ENCODE results near the gene MGAM2.

MGAM2 gene

GRCh38 chr7:142120524-142120923, 9.0 kb downstream of the MGAM2 start:
- no peak for DNase-seq (ENCODE audit: low read depth in 2 of 2, low spot score in 1 of 2)

- no peak for DNase-seq (ENCODE audit: low read depth in 2 of 2, low spot score in 1 of 2)
Measured at GRCh38 chr7:142123184-142123583, 11.7 kb downstream of the MGAM2 start.

GRCh38 chr7:142125256-142125955, 13.9 kb downstream of the MGAM2 start:
- DNase-seq (ENCODE audit: low read depth in 2 of 2, low spot score in 1 of 2) = no peak

- no peak for DNase-seq (ENCODE audit: low read depth in 2 of 2, low spot score in 1 of 2)
Measured at GRCh38 chr7:142130267-142130666, 18.7 kb downstream of the MGAM2 start.

GRCh38 chr7:142131439-142132185, 20.1 kb downstream of the MGAM2 start:
- DNase-seq (ENCODE audit: low read depth in 2 of 2, low spot score in 1 of 2) = no peak

GRCh38 chr7:142133731-142134148, 22.2 kb downstream of the MGAM2 start:
- no peak for DNase-seq (ENCODE audit: low read depth in 2 of 2, low spot score in 1 of 2)

- no peak for DNase-seq (ENCODE audit: low read depth in 2 of 2, low spot score in 1 of 2)
Measured at GRCh38 chr7:142134909-142135308, 23.4 kb downstream of the MGAM2 start.

GRCh38 chr7:142138996-142139395, 27.5 kb downstream of the MGAM2 start:
- DNase-seq (ENCODE audit: low read depth in 2 of 2, low spot score in 1 of 2) = no peak

- no peak for DNase-seq (ENCODE audit: low read depth in 2 of 2, low spot score in 1 of 2)
Measured at GRCh38 chr7:142139597-142140400, 28.3 kb downstream of the MGAM2 start.

GRCh38 chr7:142140401-142140959, 29.0 kb downstream of the MGAM2 start:
- DNase-seq (ENCODE audit: low read depth in 2 of 2, low spot score in 1 of 2) = no peak

GRCh38 chr7:142142702-142143101, 31.2 kb downstream of the MGAM2 start:
- no peak for DNase-seq (ENCODE audit: low read depth in 2 of 2, low spot score in 1 of 2)

- DNase-seq (ENCODE audit: low read depth in 2 of 2, low spot score in 1 of 2) = no peak
Measured at GRCh38 chr7:142146124-142146523, 34.6 kb downstream of the MGAM2 start.

GRCh38 chr7:142150356-142150755, 38.8 kb downstream of the MGAM2 start:
- no peak for DNase-seq (ENCODE audit: low read depth in 2 of 2, low spot score in 1 of 2)

GRCh38 chr7:142150869-142151268, 39.4 kb downstream of the MGAM2 start:
- no peak for DNase-seq (ENCODE audit: low read depth in 2 of 2, low spot score in 1 of 2)

- DNase-seq (ENCODE audit: low read depth in 2 of 2, low spot score in 1 of 2) = no peak
Measured at GRCh38 chr7:142152076-142152475, 40.6 kb downstream of the MGAM2 start.

- DNase-seq (ENCODE audit: low read depth in 2 of 2, low spot score in 1 of 2) = no peak
Measured at GRCh38 chr7:142153400-142153799, 41.9 kb downstream of the MGAM2 start.

- no peak for DNase-seq (ENCODE audit: low read depth in 2 of 2, low spot score in 1 of 2)
Measured at GRCh38 chr7:142158736-142159496, 47.4 kb downstream of the MGAM2 start.

- no peak for DNase-seq (ENCODE audit: low read depth in 2 of 2, low spot score in 1 of 2)
Measured at GRCh38 chr7:142161921-142162320, 50.4 kb downstream of the MGAM2 start.

GRCh38 chr7:142168746-142169145, 57.2 kb downstream of the MGAM2 start:
- DNase-seq (ENCODE audit: low read depth in 2 of 2, low spot score in 1 of 2) = no peak

GRCh38 chr7:142172932-142173331, 61.4 kb downstream of the MGAM2 start:
- no peak for DNase-seq (ENCODE audit: low read depth in 2 of 2, low spot score in 1 of 2)

- no peak for DNase-seq (ENCODE audit: low read depth in 2 of 2, low spot score in 1 of 2)
Measured at GRCh38 chr7:142174441-142174840, 62.9 kb downstream of the MGAM2 start.

All from stimulated activated CD8-positive, alpha-beta memory T cell treated with anti-CD3 and anti-CD28 coated beads, Interleukin-4, amount 100 ng/mL, for 1 hour (primary cell).